Left lung (tissue), 10 donors: ENCODE data around the gene ZNF697. TPM values are rescaled to one million over a fixed set of nuclear protein-coding genes. Genes with fewer than 3 reads are reported as not detected.

Experiments used
- ATAC-seq: fragments of 200-7000 bp; cut with Tn5 transposase; one replicate; pipeline ENCODE4 v1.9.1; 2020; ENCODE audit warnings: moderate library complexity
- DNase-seq, 4 donors: peaks; one replicate each; pipeline ENCODE4 v3.0.0-alpha.2; 2013 to 2020
- H3K27ac ChIP-seq, 2 donors: fragments of 200-600 bp; sonication (generic) in 1 of 2; one replicate each; pipeline versions ENCODE4 v1.5.0 to v1.8.0; 2020 to 2021
- H3K27me3 ChIP-seq, 2 donors: fragments of 200-600 bp; sonication (generic) in 1 of 2; one replicate each; pipeline versions ENCODE4 v1.5.0 to v1.8.0; 2020 to 2021
- H3K36me3 ChIP-seq, 2 donors: fragments of 200-600 bp; sonication (generic) in 1 of 2; one replicate each; pipeline versions ENCODE4 v1.5.0 to v1.8.0; 2020 to 2021
- H3K4me1 ChIP-seq, 2 donors: fragments of 200-600 bp; one replicate each; pipeline ENCODE4 v1.8.0; 2021
- H3K4me3 ChIP-seq, 2 donors: fragments of 200-600 bp; sonication (generic) in 1 of 2; one replicate each; pipeline versions ENCODE4 v1.5.0 to v1.8.0; 2020 to 2021; ENCODE audit warnings: mild to moderate bottlenecking in 1 of 2
- H3K9me3 ChIP-seq, 2 donors: fragments of 200-600 bp; sonication (generic) in 1 of 2; one replicate each; pipeline versions ENCODE4 v1.5.0 to v1.8.0; 2020 to 2021
- CTCF ChIP-seq, 2 donors: fragments of 200-600 bp; sonication (generic) in 1 of 2; IDR thresholded peaks; one replicate each; pipeline versions ENCODE4 v1.5.0 to v1.8.0; 2021; ENCODE audit warnings: antibody characterized with exemption in 2 of 2
- intact Hi-C, 2 donors: fragments of 100-400 bp; cut with DNase I; formaldehyde crosslinking; loops; one replicate each; pipeline versions ENCODE4 v1.11.2 to v1.14.2; 2022
- polyA plus RNA-seq, 6 donors: library from polyadenylated mRNA; unstranded; fragments of 120-200 nt; gene quantifications; one replicate each; pipeline ENCODE4 v1.2.1, GENCODE V29; 2013; ENCODE audit not compliant: insufficient read length in 6 of 6
- total RNA-seq, 2 donors: library from RNA; stranded (reverse); fragmentation: NEBNext Ultra II Directional; extraction: Animal tissue kit (Norgen Biotek cat#: 25700); gene quantifications; one replicate each; pipeline ENCODE4 v1.2.1, GENCODE V29; 2021
- donor health status: DM: no; HTN: yes; CAD: no.
- donor health status: DM: no; HTN: no; CAD: no.

ZNF697 gene
- total and polyA plus RNA-seq, 8 donors = 8.0 to 27.2 (median 25.9) TPM

GRCh38 chr1:119637710-119638109 lies 10.4 kb downstream of the ZNF697 start:
- peaks cover under 1 to 19% of the 10 kb centered on the region in 2 donors for H3K4me1 ChIP-seq

DNA sequence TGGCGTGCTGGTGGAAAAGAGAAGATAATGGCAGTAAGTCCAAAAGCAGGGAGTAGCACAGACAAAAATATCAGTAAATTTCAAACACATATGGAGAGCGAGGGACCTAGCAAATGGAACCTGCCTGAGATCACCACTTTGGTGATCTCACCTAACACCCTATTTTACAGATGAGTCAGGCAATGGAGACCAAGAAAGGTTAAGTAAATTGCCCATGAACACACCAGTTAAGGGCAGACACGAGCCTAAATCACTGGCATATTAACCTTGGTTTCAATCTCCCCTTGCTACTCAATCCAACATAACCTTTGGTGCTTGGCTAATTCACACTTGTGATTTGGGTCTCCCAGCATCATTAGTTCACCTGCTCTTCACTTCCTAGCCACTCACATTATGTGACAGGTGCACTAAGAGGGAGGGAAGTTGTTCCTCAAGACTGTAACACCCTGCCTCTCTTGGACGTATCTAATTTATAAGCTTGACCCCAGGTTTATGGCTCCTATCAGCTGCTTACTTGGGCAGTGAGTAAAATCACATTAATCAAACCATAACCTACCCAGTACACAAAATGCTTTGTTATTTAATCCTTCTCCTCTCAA lies 11.5 kb downstream of the ZNF697 start:
- no peak for TF ChIP-seq CTCF (IDR thresholded peaks at IDR 0.05)
- DNase-seq = no peak
- Histone ChIP-seq H3K4me3 (no peak overlapping the region), H3K36me3 (no peaks in the 10 kb centered on the region), H3K27me3 (peaks cover 0 to 10% of the 10 kb centered on the region in 2 donors), H3K27ac (peak overlapping the region in 1 of 2 donors; percentile 21), H3K9me3 (no peaks in the 10 kb centered on the region), H3K4me1 (peaks cover 12 to 30% of the 10 kb centered on the region in 2 donors)
- no peak for ATAC-seq
- intact Hi-C loops = no loop called here

More at GRCh38 chr1:119637710-119638109, 10.4 kb downstream of the ZNF697 start:
- ATAC-seq = no peak
- no peak for TF ChIP-seq CTCF (IDR thresholded peaks at IDR 0.05)
- no peak for DNase-seq
- H3K9me3 ChIP-seq = no peaks in the 10 kb centered on the region
- H3K4me3 ChIP-seq = no peak overlapping the region
- H3K27me3 ChIP-seq = no peaks in the 10 kb centered on the region
- intact Hi-C loops = no loop called here
- no peaks in the 10 kb centered on the region for H3K36me3 ChIP-seq
- H3K27ac ChIP-seq = no peak overlapping the region

GRCh38 chr1:119635811-119636390 lies 12.2 kb downstream of the ZNF697 start:
- Histone ChIP-seq H3K27ac (peak overlapping the region in 1 of 2 donors; percentile 21), H3K27me3 (peaks cover 0 to 16% of the 10 kb centered on the region in 2 donors), H3K4me3 (no peak overlapping the region), H3K9me3 (no peaks in the 10 kb centered on the region), H3K4me1 (peaks cover 19 to 37% of the 10 kb centered on the region in 2 donors), H3K36me3 (no peaks in the 10 kb centered on the region)
- ATAC-seq (no peak), DNase-seq (no peak)
- intact Hi-C loops = no loop called here
- no peak for TF ChIP-seq CTCF (IDR thresholded peaks at IDR 0.05)

DNA sequence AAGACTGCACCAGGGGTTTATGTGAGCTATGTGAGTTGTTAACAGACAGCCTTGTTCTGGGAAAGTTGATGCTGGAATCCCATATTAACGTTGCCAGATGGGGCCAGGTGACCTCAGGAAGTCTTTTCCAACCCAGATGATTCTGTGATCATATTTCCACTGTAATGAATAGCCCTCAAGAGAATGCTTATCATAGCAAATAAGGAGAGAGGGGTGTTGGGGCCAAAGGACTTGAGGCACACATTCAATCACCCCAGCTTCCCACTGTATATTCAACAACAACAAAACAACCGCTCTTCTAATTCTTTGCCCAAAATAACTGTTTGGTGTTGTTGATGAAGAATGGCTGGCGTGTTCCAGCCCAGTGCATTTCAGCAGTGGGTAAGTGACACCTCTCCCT lies 14.1 kb downstream of the ZNF697 start:
- no peaks in the 10 kb centered on the region for H3K9me3 ChIP-seq
- intact Hi-C loops = no loop called here
- H3K4me1 ChIP-seq = peaks cover 20 to 39% of the 10 kb centered on the region in 2 donors
- peak in 2 of 4 donors; percentile 72 to 73 for DNase-seq
- H3K27me3 ChIP-seq = peaks cover 0 to 18% of the 10 kb centered on the region in 2 donors
- ATAC-seq = no peak
- no peak overlapping the region for H3K4me3 ChIP-seq
- no peak overlapping the region for H3K27ac ChIP-seq
- TF ChIP-seq CTCF (IDR thresholded peaks at IDR 0.05) = no peak
- no peaks in the 10 kb centered on the region for H3K36me3 ChIP-seq

- intact Hi-C loops = no loop called here
- ATAC-seq = no peak
- Histone ChIP-seq H3K36me3 (no peaks in the 10 kb centered on the region), H3K27ac (no peak overlapping the region), H3K4me3 (no peak overlapping the region), H3K4me1 (peaks cover 20 to 39% of the 10 kb centered on the region in 2 donors), H3K27me3 (peaks cover 0 to 18% of the 10 kb centered on the region in 2 donors), H3K9me3 (no peaks in the 10 kb centered on the region)
- TF ChIP-seq CTCF (IDR thresholded peaks at IDR 0.05) = no peak
- no peak for DNase-seq
Measured at GRCh38 chr1:119633575-119633974, 14.5 kb downstream of the ZNF697 start.
